Astrocyte (in vitro differentiated cells and primary cell): ENCODE results near the gene TRAPPC2.

ENCODE experiments used
- CTCF ChIP-seq: IDR thresholded peaks from 2 replicates; pipeline ENCODE4 v1.5.1; 2011; ENCODE audit warnings: low read depth, mild to moderate bottlenecking, inconsistent platforms, low read length, moderate library complexity; ENCODE audit not compliant: insufficient read depth
- EZH2 ChIP-seq: IDR thresholded peaks from 2 replicates; pipeline ENCODE4 v1.6.1; 2012; ENCODE audit warnings: mild to moderate bottlenecking, low read length, inconsistent platforms; ENCODE audit not compliant: insufficient read depth

GRCh38 chrX:13711141-13711540 is 23.3 kb downstream of the TRAPPC2 start:
- no peak for TF ChIP-seq CTCF
- no peak for TF ChIP-seq EZH2
